Activated T-cell treated with anti-CD3 and anti-CD28 coated beads, Interleukin-2, amount 50 U/mL, for 72 hours (primary cell): Measurements from ENCODE around the gene ZNF48. TPM values are rescaled to one million over a fixed set of nuclear protein-coding genes. Genes with fewer than 3 reads are reported as not detected.

ENCODE experiments used
- ATAC-seq, 2 donors: fragments of 150-1000 bp; cut with Tn5 transposase; replicated peaks in 1 of 2; 2 replicates each; pipeline ENCODE4 v1.10.0; 2021; ENCODE audit warnings: moderate library complexity in 2 of 2, mild to moderate bottlenecking in 1 of 2
- DNase-seq, 2 donors: peaks; one replicate each; pipeline ENCODE4 v3.0.0; 2021 to 2022; ENCODE audit warnings: mixed read lengths in 1 of 2
- H3K27ac Mint-ChIP-seq: one replicate; pipeline ENCODE4 v1.8.0; 2022; ENCODE audit warnings: mild to moderate bottlenecking, moderate library complexity, mixed read lengths
- H3K27me3 Mint-ChIP-seq: one replicate; pipeline ENCODE4 v1.8.0; 2022; ENCODE audit warnings: low read depth, mixed read lengths
- H3K36me3 Mint-ChIP-seq, 2 donors: one replicate each; pipeline ENCODE4 v1.8.0; 2022; ENCODE audit warnings: mixed read lengths in 2 of 2, mild to moderate bottlenecking in 1 of 2; ENCODE audit not compliant: insufficient read depth in 2 of 2
- H3K4me1 Mint-ChIP-seq: one replicate; pipeline ENCODE4 v1.8.0; 2022; ENCODE audit warnings: low read depth, mixed read lengths
- H3K4me3 Mint-ChIP-seq, 2 donors: one replicate each; pipeline ENCODE4 v1.8.0; 2022; ENCODE audit warnings: mild to moderate bottlenecking in 2 of 2, mixed read lengths in 2 of 2, moderate library complexity in 2 of 2
- H3K9me3 Mint-ChIP-seq, 2 donors: one replicate each; pipeline ENCODE4 v1.8.0; 2022; ENCODE audit warnings: mixed read lengths in 2 of 2
- total RNA-seq, 2 donors: library from RNA; stranded (reverse); gene quantifications; one replicate each; pipeline ENCODE4 v1.2.3, GENCODE V29; 2022

ZNF48 gene
- total RNA-seq, 2 donors from 2014 or later: 10.5 to 13.1 TPM

- peak overlapping the region; percentile 94 to 98 for H3K4me3 Mint-ChIP-seq
- H3K27ac Mint-ChIP-seq: peak overlapping the region; percentile 14
- peaks cover 45% of the 10 kb centered on the region for H3K4me1 Mint-ChIP-seq
- peaks cover 5 to 19% of the 10 kb centered on the region in 2 donors for H3K36me3 Mint-ChIP-seq
- ATAC-seq (no peak), DNase-seq (no peak)
- H3K27me3 Mint-ChIP-seq: no peaks in the 10 kb centered on the region
- H3K9me3 Mint-ChIP-seq: no peaks in the 10 kb centered on the region
Observed at GRCh38 chr16:30367349-30368009, 27.7 kb upstream of the ZNF48 start.

- Mint-ChIP-seq H3K9me3 (no peaks in the 10 kb centered on the region), H3K27ac (peak overlapping the region; percentile 94), H3K36me3 (peaks cover 2 to 14% of the 10 kb centered on the region in 2 donors), H3K27me3 (no peaks in the 10 kb centered on the region), H3K4me1 (peaks cover 45% of the 10 kb centered on the region), H3K4me3 (peak overlapping the region; percentile 94 to 98)
- DNase-seq (no peak), ATAC-seq (no peak)
Observed at GRCh38 chr16:30368122-30368791, 27.0 kb upstream of the ZNF48 start.

GRCh38 chr16:30368792-30369090, 26.5 kb upstream of the ZNF48 start:
- peak overlapping the region; percentile 94 to 98 for H3K4me3 Mint-ChIP-seq
- no peaks in the 10 kb centered on the region for H3K9me3 Mint-ChIP-seq
- DNase-seq: no peak
- peaks cover 45% of the 10 kb centered on the region for H3K4me1 Mint-ChIP-seq
- H3K27me3 Mint-ChIP-seq: no peaks in the 10 kb centered on the region
- ATAC-seq: no peak
- peaks cover 1 to 13% of the 10 kb centered on the region in 2 donors for H3K36me3 Mint-ChIP-seq
- peak overlapping the region; percentile 94 for H3K27ac Mint-ChIP-seq

DNA sequence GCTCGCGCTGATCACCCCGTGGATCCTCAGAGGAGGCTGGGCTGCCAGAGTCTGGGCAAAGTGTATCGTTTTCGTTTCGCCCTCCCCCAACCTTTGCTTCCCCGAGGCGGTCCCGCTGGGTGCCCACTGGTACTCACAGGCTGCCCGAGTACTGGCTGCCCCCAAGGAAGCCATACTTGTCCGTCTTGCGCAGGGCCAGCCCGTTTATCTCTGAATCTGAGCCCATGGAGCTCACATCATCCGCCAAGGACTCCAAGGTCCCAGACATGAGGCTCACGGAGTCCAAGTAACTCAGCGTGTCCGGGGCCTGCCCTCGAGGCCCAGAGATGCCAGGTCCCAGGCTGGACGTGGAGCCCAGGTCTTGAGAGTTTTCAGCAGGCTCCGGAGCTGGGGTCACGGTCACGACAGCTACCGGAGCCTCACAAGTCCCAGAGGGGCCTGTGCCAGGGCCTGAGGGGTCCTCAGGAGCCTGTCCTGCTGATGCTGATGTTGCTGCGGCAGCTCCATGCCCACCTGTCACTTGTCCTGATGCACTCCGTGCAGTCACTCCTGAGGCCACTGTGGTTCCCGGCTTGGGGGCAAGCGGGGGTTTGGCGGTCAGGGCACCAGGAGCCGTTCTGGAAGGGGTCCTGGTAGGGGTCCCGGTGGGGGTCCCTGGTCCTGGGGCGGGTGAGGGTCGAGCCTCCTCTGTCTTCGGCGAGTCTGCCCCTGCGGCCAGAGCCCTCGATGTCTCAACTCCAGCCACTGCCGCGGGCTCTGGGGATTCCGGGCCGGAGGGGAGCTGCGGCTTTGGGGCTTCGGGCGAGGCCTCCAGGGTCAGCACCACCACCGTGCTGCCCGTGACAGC, 25.9 kb upstream of the ZNF48 start:
- Mint-ChIP-seq H3K27ac (peak overlapping the region; percentile 94), H3K9me3 (no peaks in the 10 kb centered on the region), H3K4me3 (peak overlapping the region; percentile 94 to 98), H3K27me3 (no peaks in the 10 kb centered on the region), H3K4me1 (peaks cover 45% of the 10 kb centered on the region), H3K36me3 (peaks cover 1 to 13% of the 10 kb centered on the region in 2 donors)
- ATAC-seq: no peak
- peak in 1 of 2 donors; percentile 28 for DNase-seq

DNA sequence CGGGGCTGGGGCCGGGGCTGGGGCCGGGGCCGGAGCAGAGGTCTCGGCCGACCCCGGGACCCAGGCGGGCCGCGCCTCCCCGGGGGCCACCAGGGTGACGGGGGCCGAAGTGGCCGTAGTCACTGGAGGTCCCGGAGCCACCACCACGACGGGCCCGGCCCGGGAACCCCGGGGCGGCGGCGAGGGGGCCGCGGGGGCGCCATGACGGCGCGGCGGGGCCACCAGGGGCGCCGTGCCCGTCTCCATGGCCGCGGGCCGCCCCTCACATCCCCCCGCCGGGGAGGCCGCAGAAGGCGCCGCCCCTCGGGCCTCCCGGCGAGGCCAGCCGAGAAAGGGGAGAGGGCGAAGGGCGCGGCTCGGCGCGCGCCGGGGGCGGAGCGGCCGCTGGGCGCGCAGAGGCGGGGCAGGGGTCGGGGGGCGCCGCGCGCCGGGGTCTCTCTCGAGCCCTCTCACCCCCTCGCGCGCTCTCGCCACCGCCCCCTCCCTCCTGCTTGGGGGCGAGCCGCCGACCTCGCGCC, 25.2 kb upstream of the ZNF48 start:
- H3K27me3 Mint-ChIP-seq: no peaks in the 10 kb centered on the region
- DNase-seq (no peak), ATAC-seq (peak; percentile 8 to 9)
- no peaks in the 10 kb centered on the region for H3K9me3 Mint-ChIP-seq
- H3K4me3 Mint-ChIP-seq: peak overlapping the region; percentile 91 to 97
- H3K4me1 Mint-ChIP-seq: peaks cover 45% of the 10 kb centered on the region
- peaks cover 1 to 6% of the 10 kb centered on the region in 2 donors for H3K36me3 Mint-ChIP-seq
- no peak overlapping the region for H3K27ac Mint-ChIP-seq

DNA sequence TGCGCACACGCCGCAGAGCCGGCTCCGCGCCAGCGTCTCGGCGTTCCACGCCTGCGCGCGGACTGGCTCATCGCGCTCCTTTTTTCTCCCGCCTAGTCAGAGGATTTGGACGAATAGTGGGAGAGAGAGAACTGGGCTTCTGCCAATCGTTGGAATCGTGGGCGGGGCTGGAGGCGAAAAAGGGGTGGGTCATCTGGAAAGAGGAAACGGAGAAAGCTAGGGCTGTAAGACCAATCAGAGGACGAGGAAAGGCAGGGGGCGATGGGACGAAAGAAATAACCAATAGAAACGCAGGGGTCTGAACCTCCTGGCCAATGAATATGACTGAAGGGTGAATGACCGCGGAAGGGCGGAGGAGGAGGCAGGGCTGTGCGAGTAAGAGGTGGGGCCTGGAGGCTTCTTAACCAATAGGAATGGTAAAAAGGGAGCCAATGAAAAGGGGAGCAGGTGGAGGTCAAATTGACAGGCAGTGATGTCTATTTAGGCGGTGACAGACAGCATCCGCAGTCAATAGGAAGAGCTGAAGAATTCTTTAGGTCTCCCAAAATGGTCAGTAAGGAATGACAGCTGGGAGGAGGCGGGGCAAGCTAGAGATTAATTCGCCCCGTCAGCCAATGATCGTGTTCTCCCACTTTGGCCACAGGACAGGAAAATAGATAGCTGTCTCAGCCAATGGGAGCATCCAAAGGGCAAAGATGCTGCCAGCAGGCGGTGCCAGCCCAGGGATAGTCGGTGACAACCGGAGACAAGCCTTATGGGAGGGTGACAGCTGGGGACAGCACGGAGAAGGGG, 24.6 kb upstream of the ZNF48 start, which contains the start of gene TBC1D10B:
TBC1D10B (minus strand) TSS at position 39 of the 792 bp plus-strand sequence. CDS start 311 bp downstream, outside the sequence.
- peaks cover 1 to 5% of the 10 kb centered on the region in 2 donors for H3K36me3 Mint-ChIP-seq
- H3K4me1 Mint-ChIP-seq: peaks cover 41% of the 10 kb centered on the region

GRCh38 chr16:30371248-30371816, 23.9 kb upstream of the ZNF48 start:
- Mint-ChIP-seq H3K27me3 (no peaks in the 10 kb centered on the region), H3K27ac (peak overlapping the region; percentile 97), H3K4me3 (peak overlapping the region; percentile 91 to 97), H3K4me1 (peaks cover 38% of the 10 kb centered on the region), H3K9me3 (no peaks in the 10 kb centered on the region), H3K36me3 (peaks cover 1 to 4% of the 10 kb centered on the region in 2 donors)
- DNase-seq (no peak), ATAC-seq (no peak)

More for the DNA sequence above, 24.6 kb upstream of the ZNF48 start, which contains the start of gene TBC1D10B:
- Mint-ChIP-seq H3K27ac (peak within 1 kb of the TSS; percentile 97), H3K4me3 (peak within 1 kb of the TSS; percentile 94 to 98), H3K27me3 (no peaks in the 10 kb centered on the region), H3K9me3 (no peaks in the 10 kb centered on the region)
- DNase-seq: peak; percentile 99
- peak; percentile 85 to 87 for ATAC-seq

- DNase-seq (no peak), ATAC-seq (no peak)
- Mint-ChIP-seq H3K27ac (peak overlapping the region; percentile 97), H3K36me3 (peaks cover 2% of the 10 kb centered on the region in 2 donors), H3K9me3 (no peaks in the 10 kb centered on the region), H3K4me1 (peaks cover 32% of the 10 kb centered on the region), H3K27me3 (no peaks in the 10 kb centered on the region), H3K4me3 (peak overlapping the region; percentile 91 to 97)
Observed at GRCh38 chr16:30372038-30372712, 23.0 kb upstream of the ZNF48 start.

GRCh38 chr16:30372725-30373124, 22.5 kb upstream of the ZNF48 start:
- no peaks in the 10 kb centered on the region for H3K27me3 Mint-ChIP-seq
- no peak for DNase-seq
- no peaks in the 10 kb centered on the region for H3K9me3 Mint-ChIP-seq
- peaks cover 2 to 4% of the 10 kb centered on the region in 2 donors for H3K36me3 Mint-ChIP-seq
- peaks cover 32% of the 10 kb centered on the region for H3K4me1 Mint-ChIP-seq
- ATAC-seq: no peak
- peak overlapping the region; percentile 31 for H3K27ac Mint-ChIP-seq
- peak overlapping the region; percentile 18 to 21 for H3K4me3 Mint-ChIP-seq

GRCh38 chr16:30374538-30374937, 20.7 kb upstream of the ZNF48 start, which contains the start of gene MYL11:
TSS of gene MYL11 (plus strand) at chr16:30374802. CDS start at chr16:30374858, 56 bp downstream.
- H3K4me3 Mint-ChIP-seq: no peak within 1 kb of the TSS
- no peaks in the 10 kb centered on the region for H3K27me3 Mint-ChIP-seq
- peak within 1 kb of the TSS; percentile 65 for H3K27ac Mint-ChIP-seq
- DNase-seq: no peak
- H3K36me3 Mint-ChIP-seq: peaks cover 4 to 5% of the 10 kb centered on the region in 2 donors
- peaks cover 34% of the 10 kb centered on the region for H3K4me1 Mint-ChIP-seq
- H3K9me3 Mint-ChIP-seq: no peaks in the 10 kb centered on the region
- ATAC-seq: no peak

DNA sequence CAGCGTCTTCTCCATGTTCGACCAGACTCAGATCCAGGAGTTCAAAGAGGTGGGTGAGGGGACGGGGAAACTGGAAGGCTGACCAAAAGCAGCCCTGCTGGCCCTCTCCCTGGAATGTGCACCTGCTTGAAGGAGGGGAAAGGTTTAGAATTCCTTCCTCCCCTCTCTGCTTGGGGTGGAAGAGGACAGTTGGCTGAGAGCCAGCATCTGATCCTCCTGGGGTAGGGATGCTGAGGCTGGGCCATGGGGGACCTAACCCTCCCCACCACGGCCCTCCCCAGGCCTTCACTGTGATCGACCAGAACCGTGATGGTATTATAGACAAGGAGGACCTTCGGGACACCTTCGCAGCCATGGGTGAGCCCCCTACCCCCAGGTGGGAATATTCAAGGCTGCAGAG, 19.4 kb upstream of the ZNF48 start:
- Mint-ChIP-seq H3K9me3 (peaks cover 0 to 2% of the 10 kb centered on the region in 2 donors), H3K4me1 (peaks cover 48% of the 10 kb centered on the region), H3K27me3 (no peaks in the 10 kb centered on the region), H3K27ac (no peak overlapping the region), H3K4me3 (no peak overlapping the region), H3K36me3 (peaks cover 9 to 11% of the 10 kb centered on the region in 2 donors)
- DNase-seq: no peak
- no peak for ATAC-seq
